Neuronal stem cell (in vitro differentiated cells): ENCODE results near the gene HSCB.

ENCODE experiments used
- DNase-seq: peaks from one replicate; pipeline ENCODE4 v3.0.0-alpha.2; 2013; ENCODE audit warnings: low spot score
- H2AFZ ChIP-seq: one replicate; pipeline ENCODE4 v1.6.1; 2013; ENCODE audit warnings: mild to moderate bottlenecking, low read length, inconsistent platforms
- H2AK5ac ChIP-seq: 2 replicates; pipeline ENCODE4 v1.6.1; 2013; ENCODE audit warnings: low read depth, mild to moderate bottlenecking, inconsistent platforms, low read length, moderate library complexity, mixed read lengths
- H2BK120ac ChIP-seq: 2 replicates; pipeline ENCODE4 v1.6.1; 2013; ENCODE audit warnings: low read depth, mild to moderate bottlenecking, inconsistent platforms, low read length, moderate library complexity, mixed read lengths
- H2BK12ac ChIP-seq: one replicate; pipeline ENCODE4 v1.6.1; 2013; ENCODE audit warnings: low read length, inconsistent platforms
- H2BK15ac ChIP-seq: 2 replicates; pipeline ENCODE4 v1.6.1; 2013; ENCODE audit warnings: mild to moderate bottlenecking, low read length, inconsistent platforms, mixed read lengths
- H2BK5ac ChIP-seq: one replicate; pipeline ENCODE4 v1.6.1; 2013; ENCODE audit warnings: inconsistent platforms, mild to moderate bottlenecking, low read length, moderate library complexity
- H3K14ac ChIP-seq: one replicate; pipeline ENCODE4 v1.6.1; 2013; ENCODE audit warnings: low read length, inconsistent platforms
- H3K18ac ChIP-seq: 2 replicates; pipeline ENCODE4 v1.6.1; 2013; ENCODE audit warnings: low read length, inconsistent platforms
- H3K23ac ChIP-seq: 2 replicates; pipeline ENCODE4 v1.6.1; 2013; ENCODE audit warnings: low read depth, mild to moderate bottlenecking, mixed read lengths, low read length, inconsistent platforms; ENCODE audit not compliant: poor library complexity
- H3K27ac ChIP-seq: replicated peaks from 3 replicates; pipeline ENCODE4 v1.5.1; 2013; ENCODE audit warnings: low read length, inconsistent platforms
- H3K27me3 ChIP-seq, 3 experiments: 2 replicates each; pipeline ENCODE4 v1.6.1; 2013; ENCODE audit warnings: low read length in 3 of 3, mild to moderate bottlenecking in 2 of 3, inconsistent platforms in 1 of 3, low read depth in 1 of 3, mixed read lengths in 1 of 3, moderate library complexity in 1 of 3; ENCODE audit not compliant: control insufficient read depth in 3 of 3, insufficient read depth in 3 of 3
- H3K36me3 ChIP-seq, 2 donors: replicated peaks in 1 of 2; 2 replicates each; pipeline ENCODE4 v1.6.1; 2013; ENCODE audit warnings: low read length in 2 of 2; ENCODE audit not compliant: control insufficient read depth in 2 of 2, insufficient read depth in 2 of 2
- H3K4ac ChIP-seq: 2 replicates; pipeline ENCODE4 v1.6.1; 2013; ENCODE audit warnings: inconsistent platforms, mild to moderate bottlenecking, low read length, moderate library complexity
- H3K4me1 ChIP-seq, 2 donors: 1 replicate in 1 of 2; 2 replicates in 1 of 2; pipeline ENCODE4 v1.6.1; 2013; ENCODE audit warnings: low read length in 2 of 2, low read depth in 1 of 2; ENCODE audit not compliant: control insufficient read depth in 2 of 2, insufficient read depth in 1 of 2
- H3K4me2 ChIP-seq: one replicate; pipeline ENCODE4 v1.6.1; 2013; ENCODE audit warnings: mild to moderate bottlenecking, low read length, inconsistent platforms; ENCODE audit not compliant: insufficient read depth, poor library complexity, severe bottlenecking
- H3K4me3 ChIP-seq, 2 donors: 2 replicates each; pipeline ENCODE4 v1.5.1; 2013; ENCODE audit warnings: low read length in 2 of 2, mild to moderate bottlenecking in 2 of 2, inconsistent platforms in 1 of 2, moderate library complexity in 1 of 2
- H3K79me1 ChIP-seq: one replicate; pipeline ENCODE4 v1.6.1; 2013; ENCODE audit warnings: low read depth, mild to moderate bottlenecking, inconsistent platforms, low read length, moderate library complexity
- H3K9ac ChIP-seq: one replicate; pipeline ENCODE4 v1.6.1; 2013; ENCODE audit warnings: mild to moderate bottlenecking, low read depth, low read length, inconsistent platforms; ENCODE audit not compliant: poor library complexity
- H3K9me3 ChIP-seq, 2 donors: replicated peaks in 1 of 2; 2 replicates each; pipeline versions ENCODE3 to v1.6.1; 2013; ENCODE audit warnings: low read length in 2 of 2, mild to moderate bottlenecking in 2 of 2, inconsistent platforms in 1 of 2, low read depth in 1 of 2, mixed read lengths in 1 of 2, moderate library complexity in 1 of 2; ENCODE audit not compliant: control insufficient read depth in 2 of 2, insufficient read depth in 1 of 2
- H4K8ac ChIP-seq: one replicate; pipeline ENCODE4 v1.6.1; 2013; ENCODE audit warnings: low read depth, mild to moderate bottlenecking, inconsistent platforms, low read length, moderate library complexity
- H4K91ac ChIP-seq: one replicate; pipeline ENCODE4 v1.6.1; 2013; ENCODE audit warnings: low read length, low read depth, mild to moderate bottlenecking, inconsistent platforms; ENCODE audit not compliant: poor library complexity
- WGBS, 2 donors: extraction: QIAGEN DNeasy Blood & Tissue Kit; methylation state at CpG; one replicate each; pipeline ENCODE4 v1.1.7; 2013; ENCODE audit warnings: missing lambda C conversion rate in 2 of 2, mixed read lengths in 1 of 2; ENCODE audit not compliant: insufficient read length in 2 of 2, insufficient replicate concordance in 1 of 2; ENCODE audit errors: extremely low coverage in 2 of 2; 5-methylcytosine and 5-hydroxymethylcytosine counted together

The HSCB gene

DNA sequence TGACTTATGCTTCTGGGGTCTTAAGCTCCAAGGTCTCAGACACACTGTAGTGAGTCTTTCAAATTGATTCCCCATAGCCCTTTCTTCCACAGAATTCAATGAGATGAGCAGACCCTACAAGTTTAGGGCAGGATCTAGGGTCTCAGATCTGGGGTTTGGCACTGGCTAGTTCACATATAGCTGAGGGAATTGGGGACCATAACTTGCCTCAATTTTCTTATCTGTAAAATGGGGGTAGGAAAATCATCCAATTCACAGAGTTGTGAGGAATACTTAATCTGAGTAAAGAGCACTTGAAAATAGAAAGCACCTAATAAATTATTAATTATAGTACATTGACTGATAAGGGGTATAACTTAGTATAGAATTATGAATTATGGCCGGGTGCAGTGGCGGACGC is 24.8 kb downstream of the HSCB start:
- no peak overlapping the region for H3K27ac ChIP-seq
- no peak overlapping the region for H3K14ac ChIP-seq
- no peak overlapping the region for H2AK5ac ChIP-seq
- no CpG with 5 or more reads among the region's 3 CpGs for WGBS, 2 donors
- no peak overlapping the region for H3K9ac ChIP-seq
- no peak overlapping the region for H3K23ac ChIP-seq
- no peaks in the 10 kb centered on the region for H3K27me3 ChIP-seq
- no peak overlapping the region for H2BK120ac ChIP-seq
- no peak overlapping the region for H3K4ac ChIP-seq
- H2AFZ ChIP-seq: no peak overlapping the region
- H2BK12ac ChIP-seq: no peak overlapping the region
- no peak overlapping the region for H4K91ac ChIP-seq
- H3K4me1 ChIP-seq: no peaks in the 10 kb centered on the region
- H3K18ac ChIP-seq: no peak overlapping the region
- DNase-seq: no peak
- H3K79me1 ChIP-seq: no peaks in the 10 kb centered on the region
- H4K8ac ChIP-seq: no peak overlapping the region
- no peak overlapping the region for H2BK5ac ChIP-seq
- no peak overlapping the region for H3K4me2 ChIP-seq
- no peak overlapping the region for H2BK15ac ChIP-seq
- H3K9me3 ChIP-seq: no peaks in the 10 kb centered on the region
- H3K4me3 ChIP-seq: no peak overlapping the region
- no peaks in the 10 kb centered on the region for H3K36me3 ChIP-seq

- Histone ChIP-seq H4K8ac (no peak overlapping the region), H3K9ac (no peak overlapping the region), H3K14ac (no peak overlapping the region), H3K23ac (no peak overlapping the region), H3K18ac (no peak overlapping the region), H3K36me3 (no peaks in the 10 kb centered on the region), H3K27ac (no peak overlapping the region), H3K27me3 (no peaks in the 10 kb centered on the region), H3K4me2 (no peak overlapping the region), H3K4me3 (no peak overlapping the region), H4K91ac (no peak overlapping the region), H3K9me3 (no peaks in the 10 kb centered on the region), H3K4me1 (peaks cover 0 to 4% of the 10 kb centered on the region in 2 donors), H3K79me1 (no peaks in the 10 kb centered on the region), H2BK120ac (no peak overlapping the region), H2AK5ac (no peak overlapping the region), H2BK15ac (no peak overlapping the region), H3K4ac (no peak overlapping the region), H2BK5ac (no peak overlapping the region), H2AFZ (peak overlapping the region; percentile 68), H2BK12ac (no peak overlapping the region)
- no peak for DNase-seq
- WGBS, 2 donors: no CpG with 5 or more reads among the region's 6 CpGs
Observed at GRCh38 chr22:28768701-28769393, 27.0 kb downstream of the HSCB start.

- WGBS, 2 donors: no CpG with 5 or more reads among the region's 14 CpGs
- no peak overlapping the region for H2BK12ac ChIP-seq
- H3K4me3 ChIP-seq: no peak overlapping the region
- H3K4me2 ChIP-seq: no peak overlapping the region
- no peak for DNase-seq
- no peak overlapping the region for H4K91ac ChIP-seq
- H4K8ac ChIP-seq: no peak overlapping the region
- no peak overlapping the region for H3K27ac ChIP-seq
- H3K36me3 ChIP-seq: peaks cover 0 to 4% of the 10 kb centered on the region in 2 donors
- no peak overlapping the region for H2BK15ac ChIP-seq
- H2AFZ ChIP-seq: peak overlapping the region; percentile 68
- no peaks in the 10 kb centered on the region for H3K79me1 ChIP-seq
- H2BK120ac ChIP-seq: no peak overlapping the region
- H3K23ac ChIP-seq: no peak overlapping the region
- peaks cover 0 to 2% of the 10 kb centered on the region in 2 donors for H3K9me3 ChIP-seq
- no peak overlapping the region for H2BK5ac ChIP-seq
- no peak overlapping the region for H3K9ac ChIP-seq
- H3K4me1 ChIP-seq: peaks cover 0 to 4% of the 10 kb centered on the region in 2 donors
- no peak overlapping the region for H2AK5ac ChIP-seq
- H3K27me3 ChIP-seq: no peaks in the 10 kb centered on the region
- H3K14ac ChIP-seq: no peak overlapping the region
- no peak overlapping the region for H3K18ac ChIP-seq
- H3K4ac ChIP-seq: no peak overlapping the region
Observed at GRCh38 chr22:28769394-28770085, 27.7 kb downstream of the HSCB start.

DNA sequence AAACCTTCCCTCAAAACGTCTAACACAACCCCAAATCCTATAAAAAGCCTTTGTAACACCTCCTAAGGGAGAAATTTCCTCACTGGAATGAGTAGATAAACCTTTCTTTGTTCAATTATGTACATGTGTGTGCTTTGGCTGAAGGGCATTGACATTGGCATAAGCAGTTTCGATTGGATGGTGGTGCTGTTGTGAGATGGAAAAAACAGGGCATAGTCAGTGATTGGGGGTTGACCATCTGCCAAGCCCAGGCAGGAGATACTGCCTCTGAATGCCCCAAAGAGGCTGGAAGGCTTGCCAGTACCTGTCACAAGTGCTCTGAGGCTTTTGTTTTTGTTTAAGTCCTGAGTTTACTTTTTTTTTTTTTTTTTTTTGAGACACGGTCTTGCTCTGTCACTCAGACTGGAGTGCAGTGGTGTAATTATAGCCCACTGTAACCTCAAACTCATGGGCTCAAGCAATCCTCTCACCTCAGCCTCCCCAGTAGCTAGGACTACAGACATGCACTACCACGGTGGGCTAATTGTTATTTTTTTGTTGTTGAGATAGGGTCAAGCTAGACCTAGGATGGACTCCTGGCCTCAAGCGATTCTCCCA is 29.5 kb downstream of the HSCB start:
- Histone ChIP-seq H3K18ac (no peak overlapping the region), H2BK120ac (no peak overlapping the region), H2BK15ac (no peak overlapping the region), H3K4ac (no peak overlapping the region), H3K14ac (no peak overlapping the region), H3K4me3 (no peak overlapping the region), H3K9ac (no peak overlapping the region), H2AK5ac (no peak overlapping the region), H4K91ac (no peak overlapping the region), H2AFZ (peak overlapping the region; percentile 18), H3K79me1 (peaks cover 2% of the 10 kb centered on the region), H3K9me3 (peaks cover 0 to 10% of the 10 kb centered on the region in 2 donors), H3K27ac (no peak overlapping the region), H3K36me3 (peaks cover 6 to 21% of the 10 kb centered on the region in 2 donors), H4K8ac (no peak overlapping the region), H3K4me2 (no peak overlapping the region), H2BK12ac (no peak overlapping the region), H3K27me3 (no peaks in the 10 kb centered on the region), H3K23ac (no peak overlapping the region), H2BK5ac (no peak overlapping the region), H3K4me1 (peaks cover 0 to 4% of the 10 kb centered on the region in 2 donors)
- no peak for DNase-seq
- no CpG with 5 or more reads among the region's 5 CpGs for WGBS, 2 donors
